CD4-positive, alpha-beta T cell treated with Interleukin-4 for 1 hour (primary cell): ENCODE data around the gene SLC2A4RG.
"Not testable (repeated sequence)": the region's sequence is repeated elsewhere in the genome, so short reads cannot be mapped to it uniquely, and the experiment has no call there.

Experiments used
- DNase-seq, 2 donors: peaks; one replicate each; pipeline ENCODE4 v3.0.0-alpha.2; 2020 to 2022

SLC2A4RG gene

GRCh38 chr20:63722967-63723622 lies 16.5 kb upstream of the SLC2A4RG start:
- not testable (repeated sequence) for DNase-seq

- not testable (repeated sequence) for DNase-seq
Measured at GRCh38 chr20:63730189-63730733, 9.3 kb upstream of the SLC2A4RG start.

- no peak for DNase-seq
Measured at GRCh38 chr20:63731410-63731809, 8.2 kb upstream of the SLC2A4RG start.

- no peak for DNase-seq
Measured at GRCh38 chr20:63732118-63733095, 7.2 kb upstream of the SLC2A4RG start.

- DNase-seq, result no peak
Measured at GRCh38 chr20:63733117-63733516, 6.5 kb upstream of the SLC2A4RG start.

GRCh38 chr20:63733579-63734081 lies 5.9 kb upstream of the SLC2A4RG start:
- no peak for DNase-seq

GRCh38 chr20:63734111-63734945 lies 5.2 kb upstream of the SLC2A4RG start:
- no peak for DNase-seq

GRCh38 chr20:63734946-63735858 lies 4.4 kb upstream of the SLC2A4RG start:
- DNase-seq, result no peak

GRCh38 chr20:63735859-63736718 lies 3.5 kb upstream of the SLC2A4RG start, which contains the start of gene LIME1:
Gene LIME1 (plus strand): TSS chr20:63736664. CDS start chr20:63737550, 886 bp downstream.
- DNase-seq, result peak; percentile 81 to 84

GRCh38 chr20:63736893-63737694 lies 2.5 kb upstream of the SLC2A4RG start:
- DNase-seq, result peak; percentile 37 to 50

GRCh38 chr20:63737695-63737944 lies 2.0 kb upstream of the SLC2A4RG start:
- DNase-seq, result no peak

- DNase-seq, result peak in 1 of 2 donors; percentile 42
Measured at GRCh38 chr20:63737945-63738686, 1.5 kb upstream of the SLC2A4RG start.

- peak in 1 of 2 donors; percentile 41 for DNase-seq
Measured at GRCh38 chr20:63738687-63739129, 868 bp upstream of the SLC2A4RG start.

- peak; percentile 57 to 68 for DNase-seq
Measured at GRCh38 chr20:63740070-63740626, 572 bp downstream of the SLC2A4RG start.

- DNase-seq, result peak; percentile 40 to 46
Measured at GRCh38 chr20:63740627-63741353, 1.2 kb downstream of the SLC2A4RG start.

GRCh38 chr20:63741354-63741675 lies 1.7 kb downstream of the SLC2A4RG start:
- no peak for DNase-seq

GRCh38 chr20:63741676-63742380 lies 2.3 kb downstream of the SLC2A4RG start:
- no peak for DNase-seq
